D721Med (cell line): Measurements from ENCODE around the gene MARK3.
A peak's percentile ranks its signal among the peaks of the same experiment; 100 is the strongest.

ENCODE experiments used
- DNase-seq: peaks from one replicate; pipeline ENCODE4 v3.0.0; 2011; ENCODE audit warnings: low spot score; ENCODE audit not compliant: insufficient read length
- FAIRE-seq: peaks from 2 replicates; lab custom pipeline; 2011; peaks lifted over from hg19 to GRCh38; lab: Jason Lieb, UNC
- TF ChIP-seq, protein P1 (sequence below): IDR thresholded peaks from 2 replicates; pipeline ENCODE4 v1.5.1; 2012; ENCODE audit warnings: mild to moderate bottlenecking, control low read depth; ENCODE audit not compliant: insufficient read depth; ENCODE audit errors: missing control alignments

MARK3 gene

DNA sequence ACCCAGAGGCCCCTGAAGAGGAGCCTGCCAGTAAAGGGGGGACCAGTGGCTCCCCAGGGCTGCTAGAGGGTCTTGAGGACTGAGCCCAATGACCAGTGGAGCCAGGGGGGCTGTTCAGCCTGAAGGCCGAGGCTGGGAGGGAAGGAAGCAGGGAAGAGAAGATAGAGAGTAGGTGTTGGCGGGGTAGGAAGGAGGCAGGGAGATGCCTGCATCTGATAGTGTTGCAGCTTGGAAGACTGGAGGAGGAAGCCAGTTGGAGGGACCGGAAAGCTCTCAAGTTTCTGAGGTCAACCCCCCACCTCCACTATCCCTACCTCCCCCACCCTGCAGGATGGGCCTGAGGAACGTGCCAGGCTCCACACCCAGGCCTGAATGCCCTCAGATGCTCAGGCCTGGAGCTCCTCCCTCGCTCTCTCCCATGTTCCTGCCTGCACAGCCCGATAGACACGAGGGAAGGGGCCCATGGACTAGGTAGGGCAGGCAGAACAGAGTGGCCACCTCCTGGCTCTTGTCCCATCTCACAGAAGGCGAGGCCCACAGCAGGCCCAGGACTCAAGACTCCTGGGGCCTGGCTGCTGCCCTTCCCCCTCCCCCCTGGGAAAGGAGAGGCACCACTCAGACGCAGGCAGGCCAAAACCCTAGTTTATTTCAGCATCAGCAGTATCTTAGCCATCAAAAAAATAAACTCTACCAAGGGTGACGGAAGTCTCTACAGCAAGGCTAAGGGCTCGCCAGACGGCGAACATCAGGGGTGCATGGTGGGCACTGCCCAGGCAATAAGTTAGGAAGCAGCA is 134.0 kb downstream of the MARK3 start:
- TF ChIP-seq, protein P1, sequence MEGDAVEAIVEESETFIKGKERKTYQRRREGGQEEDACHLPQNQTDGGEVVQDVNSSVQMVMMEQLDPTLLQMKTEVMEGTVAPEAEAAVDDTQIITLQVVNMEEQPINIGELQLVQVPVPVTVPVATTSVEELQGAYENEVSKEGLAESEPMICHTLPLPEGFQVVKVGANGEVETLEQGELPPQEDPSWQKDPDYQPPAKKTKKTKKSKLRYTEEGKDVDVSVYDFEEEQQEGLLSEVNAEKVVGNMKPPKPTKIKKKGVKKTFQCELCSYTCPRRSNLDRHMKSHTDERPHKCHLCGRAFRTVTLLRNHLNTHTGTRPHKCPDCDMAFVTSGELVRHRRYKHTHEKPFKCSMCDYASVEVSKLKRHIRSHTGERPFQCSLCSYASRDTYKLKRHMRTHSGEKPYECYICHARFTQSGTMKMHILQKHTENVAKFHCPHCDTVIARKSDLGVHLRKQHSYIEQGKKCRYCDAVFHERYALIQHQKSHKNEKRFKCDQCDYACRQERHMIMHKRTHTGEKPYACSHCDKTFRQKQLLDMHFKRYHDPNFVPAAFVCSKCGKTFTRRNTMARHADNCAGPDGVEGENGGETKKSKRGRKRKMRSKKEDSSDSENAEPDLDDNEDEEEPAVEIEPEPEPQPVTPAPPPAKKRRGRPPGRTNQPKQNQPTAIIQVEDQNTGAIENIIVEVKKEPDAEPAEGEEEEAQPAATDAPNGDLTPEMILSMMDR: no peak
- no peak for FAIRE-seq
- no peak for DNase-seq

DNA sequence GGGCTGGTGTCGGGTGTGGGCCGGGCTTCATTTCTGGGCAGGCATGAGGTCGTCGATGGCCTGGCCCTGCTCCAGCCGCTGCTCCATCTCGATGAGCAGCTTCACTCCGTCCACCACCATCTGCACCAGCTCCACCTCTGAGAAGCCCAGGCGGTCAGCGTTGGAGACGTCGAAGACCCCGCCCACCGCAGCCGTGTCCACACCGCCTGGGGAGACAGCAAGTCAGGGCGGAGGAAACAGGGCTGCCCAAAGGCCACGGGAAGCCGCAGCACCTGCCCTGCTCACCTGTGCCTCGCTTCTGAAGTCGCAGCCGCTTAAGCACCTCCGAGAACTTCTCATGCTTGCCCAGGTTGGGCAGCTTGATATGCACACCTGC is 134.6 kb downstream of the MARK3 start:
- no peak for DNase-seq
- TF ChIP-seq, protein P1: no peak
- FAIRE-seq: no peak

GRCh38 chr14:103520269-103520656 is 135.0 kb downstream of the MARK3 start:
- TF ChIP-seq, protein P1: no peak
- no peak for DNase-seq
- FAIRE-seq: no peak

DNA sequence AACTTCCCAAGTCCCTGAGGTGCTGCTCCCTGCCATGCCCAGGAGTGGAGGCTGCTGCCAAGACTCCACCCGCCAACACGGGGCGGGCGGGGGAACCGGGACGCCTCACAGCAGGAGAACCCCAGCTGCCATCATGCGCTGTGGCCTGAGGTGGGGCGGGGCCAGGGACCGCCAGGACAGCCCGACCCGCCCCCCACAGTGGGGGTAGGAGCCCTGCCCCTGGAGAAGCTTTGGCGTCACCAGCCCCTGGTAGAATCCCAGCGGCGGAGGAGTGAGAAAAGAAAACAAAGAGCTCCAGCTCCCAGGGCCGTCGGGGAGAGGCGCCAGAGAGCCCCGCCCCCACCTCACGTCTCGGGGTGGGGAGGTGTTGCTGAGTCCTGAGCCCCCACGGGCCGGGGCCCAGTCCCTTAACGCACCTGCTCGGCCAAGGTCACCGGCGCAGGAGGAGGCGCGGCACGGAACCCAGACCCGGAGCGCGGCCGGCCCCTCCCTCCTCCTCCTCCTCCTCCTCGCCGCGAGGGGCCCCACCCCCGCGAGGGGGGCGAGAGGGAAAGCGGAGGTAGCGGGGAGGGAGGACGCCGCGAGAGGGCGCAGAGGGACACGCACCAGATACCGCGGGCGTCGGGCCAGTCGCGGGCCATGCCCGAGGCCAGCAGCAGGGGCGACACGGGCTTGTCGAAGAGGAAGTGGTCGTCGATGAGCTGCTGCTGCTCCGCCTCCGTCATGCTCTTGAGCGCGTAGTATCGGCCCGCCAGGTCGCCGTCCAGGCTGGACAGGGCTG is 135.6 kb downstream of the MARK3 start:
- FAIRE-seq (no peak), DNase-seq (peak; percentile 86)
- TF ChIP-seq, protein P1: peak; percentile 50

DNA sequence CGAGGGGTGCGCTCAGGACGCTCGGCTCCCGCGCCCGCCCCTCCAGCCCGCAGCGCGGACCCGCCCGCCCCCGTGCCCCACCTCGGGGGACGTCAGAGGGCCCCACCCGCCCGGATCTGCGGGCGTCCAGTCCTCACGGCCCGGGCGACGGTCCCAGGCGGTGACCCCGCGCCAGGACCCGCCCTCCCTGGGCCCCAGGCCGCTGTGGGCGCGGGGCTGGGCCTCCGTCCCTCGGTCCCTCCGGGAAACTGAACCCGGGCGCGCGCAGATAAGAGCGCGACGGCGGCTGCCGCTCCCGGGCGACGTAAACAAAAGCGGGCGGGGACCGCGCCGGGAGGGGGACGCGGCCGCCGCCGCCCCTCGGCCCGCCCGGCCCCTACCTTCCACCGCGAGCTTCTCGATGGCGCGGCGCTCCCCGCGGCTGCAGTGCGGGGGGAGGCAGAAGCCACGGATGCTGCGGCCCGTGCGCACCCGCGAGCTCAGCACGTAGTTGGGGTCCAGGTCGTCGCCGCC is 136.3 kb downstream of the MARK3 start:
- no peak for FAIRE-seq
- no peak for DNase-seq
- TF ChIP-seq, protein P1: no peak

GRCh38 chr14:103521951-103522563 is 136.8 kb downstream of the MARK3 start:
- FAIRE-seq: no peak
- DNase-seq: no peak
- TF ChIP-seq, protein P1: no peak
